Ammon's horn (tissue), 1 donor: ENCODE data around the gene CD164L2.
A peak's percentile ranks its signal among the peaks of the same experiment; 100 is the strongest.
"Not testable (repeated sequence)": the region's sequence is repeated elsewhere in the genome, so short reads cannot be mapped to it uniquely, and the experiment has no call there.

Source experiments
- DNase-seq: peaks from one replicate; pipeline ENCODE4 v3.0.0-alpha.2; 2016; ENCODE audit warnings: low spot score

CD164L2 gene

DNA sequence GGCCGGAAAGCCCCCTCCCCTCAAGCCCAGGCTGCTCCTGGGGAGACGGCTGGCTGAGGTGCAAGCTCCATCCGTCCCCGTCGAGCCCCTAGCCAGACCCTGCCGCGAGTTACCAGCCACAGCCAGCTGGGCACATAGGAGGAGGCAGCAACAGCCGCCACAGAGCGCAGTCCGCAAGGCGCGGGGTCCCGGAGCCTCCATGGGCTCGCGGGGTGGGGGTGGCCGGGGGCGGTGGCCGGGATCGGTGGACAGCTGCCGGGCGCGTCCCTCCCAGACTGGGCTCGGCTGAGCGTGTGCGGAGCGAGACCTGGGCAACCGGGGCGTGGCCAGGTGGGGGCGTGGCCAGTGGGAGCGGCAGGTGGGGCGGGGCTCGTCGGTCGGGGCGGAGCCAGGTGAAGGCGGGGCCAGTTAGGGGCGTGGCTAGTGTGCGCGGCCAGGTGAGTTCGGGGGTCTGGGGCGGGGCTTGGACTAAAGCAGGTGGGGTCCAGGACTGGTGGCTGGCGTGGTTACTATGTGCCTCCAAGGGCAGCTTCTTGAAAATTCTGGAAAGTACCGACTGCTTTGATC is at the start of gene CD164L2:
Gene CD164L2 (minus strand): TSS at position 295 of the 567 bp plus-strand sequence. CDS start 94 bp downstream, at position 201.
- DNase-seq, result no peak

- not testable (repeated sequence) for DNase-seq
Measured at GRCh38 chr1:27432725-27433124, 49.6 kb upstream of the CD164L2 start.

- DNase-seq, result no peak
Measured at GRCh38 chr1:27431601-27431940, 48.4 kb upstream of the CD164L2 start.

GRCh38 chr1:27430903-27431600 is 47.9 kb upstream of the CD164L2 start:
- DNase-seq, result peak; percentile 80

DNA sequence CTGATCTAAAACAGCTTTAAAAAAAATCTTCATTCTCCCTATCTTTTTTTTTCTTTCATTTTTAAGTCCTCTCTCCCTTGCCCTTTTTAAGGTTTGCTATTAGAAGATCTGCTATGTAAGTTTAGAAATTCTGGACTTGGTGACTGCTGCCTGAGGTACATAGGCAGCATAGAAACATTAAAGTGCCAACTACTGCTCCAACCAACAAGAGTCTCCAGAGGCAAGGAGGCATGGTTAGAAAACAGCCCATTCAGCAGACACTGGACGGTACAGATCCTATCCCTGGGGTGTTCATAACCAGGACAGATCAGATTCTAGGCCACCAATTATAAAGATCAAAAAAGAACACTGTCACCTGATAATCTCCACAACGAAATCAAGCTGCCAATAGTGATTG is 45.9 kb upstream of the CD164L2 start:
- DNase-seq, result no peak

DNA sequence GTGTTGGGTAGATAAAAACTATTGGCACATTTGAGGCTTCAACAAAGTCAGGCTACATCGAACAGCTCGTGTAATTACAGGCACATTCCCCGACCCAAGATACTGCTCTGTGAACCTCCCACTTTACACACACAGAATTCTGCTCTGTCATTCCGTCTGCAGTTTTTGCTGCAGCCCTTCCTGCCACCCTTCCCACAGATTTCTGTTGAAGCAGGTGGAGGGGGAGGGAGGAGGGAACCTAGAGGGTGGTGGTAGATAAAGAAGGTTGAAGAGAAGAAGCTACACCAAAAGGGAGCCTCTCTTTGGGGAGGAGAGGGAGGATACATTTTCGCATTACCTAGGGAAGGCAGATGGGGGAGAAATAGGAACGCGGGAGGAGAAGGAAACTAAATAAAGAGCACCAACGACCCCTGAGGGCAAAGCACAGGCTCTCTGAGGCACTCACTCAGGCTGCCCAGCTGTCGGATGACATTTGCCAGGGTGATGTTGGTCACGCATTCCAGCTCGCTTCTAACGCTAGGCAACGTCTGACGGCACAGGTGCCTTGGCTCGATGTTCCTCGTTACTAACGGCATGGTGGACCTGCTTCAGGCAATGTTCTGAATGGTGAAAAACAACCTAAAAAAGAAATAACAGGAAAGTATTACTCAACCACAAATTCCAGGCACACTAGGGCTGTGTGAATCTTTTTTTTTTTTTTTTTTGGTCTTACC is 45.3 kb upstream of the CD164L2 start:
- DNase-seq, result peak; percentile 57

GRCh38 chr1:27427816-27428315 is 44.7 kb upstream of the CD164L2 start:
- no peak for DNase-seq

DNA sequence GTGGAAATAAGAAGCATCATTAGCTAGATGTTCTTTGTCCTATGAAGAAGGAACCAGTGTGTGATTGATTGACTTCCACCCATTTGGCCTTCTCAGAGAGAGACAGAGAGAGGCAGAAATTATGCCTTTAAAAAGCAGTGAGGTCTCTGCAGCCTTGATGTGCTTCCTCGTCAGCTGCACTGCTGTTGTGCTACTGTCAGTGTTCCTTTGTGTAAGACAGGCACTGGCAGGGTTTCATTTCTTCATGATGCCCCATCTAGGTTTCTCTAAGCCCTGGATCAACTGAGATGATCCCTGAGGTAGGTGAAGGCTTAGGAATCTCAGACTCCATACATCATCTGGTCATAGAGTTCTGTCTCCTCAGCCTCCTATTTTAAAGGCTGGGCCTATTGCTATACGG is 44.2 kb upstream of the CD164L2 start:
- peak; percentile 76 for DNase-seq

- DNase-seq, result no peak
Measured at GRCh38 chr1:27423709-27424108, 40.6 kb upstream of the CD164L2 start.

DNA sequence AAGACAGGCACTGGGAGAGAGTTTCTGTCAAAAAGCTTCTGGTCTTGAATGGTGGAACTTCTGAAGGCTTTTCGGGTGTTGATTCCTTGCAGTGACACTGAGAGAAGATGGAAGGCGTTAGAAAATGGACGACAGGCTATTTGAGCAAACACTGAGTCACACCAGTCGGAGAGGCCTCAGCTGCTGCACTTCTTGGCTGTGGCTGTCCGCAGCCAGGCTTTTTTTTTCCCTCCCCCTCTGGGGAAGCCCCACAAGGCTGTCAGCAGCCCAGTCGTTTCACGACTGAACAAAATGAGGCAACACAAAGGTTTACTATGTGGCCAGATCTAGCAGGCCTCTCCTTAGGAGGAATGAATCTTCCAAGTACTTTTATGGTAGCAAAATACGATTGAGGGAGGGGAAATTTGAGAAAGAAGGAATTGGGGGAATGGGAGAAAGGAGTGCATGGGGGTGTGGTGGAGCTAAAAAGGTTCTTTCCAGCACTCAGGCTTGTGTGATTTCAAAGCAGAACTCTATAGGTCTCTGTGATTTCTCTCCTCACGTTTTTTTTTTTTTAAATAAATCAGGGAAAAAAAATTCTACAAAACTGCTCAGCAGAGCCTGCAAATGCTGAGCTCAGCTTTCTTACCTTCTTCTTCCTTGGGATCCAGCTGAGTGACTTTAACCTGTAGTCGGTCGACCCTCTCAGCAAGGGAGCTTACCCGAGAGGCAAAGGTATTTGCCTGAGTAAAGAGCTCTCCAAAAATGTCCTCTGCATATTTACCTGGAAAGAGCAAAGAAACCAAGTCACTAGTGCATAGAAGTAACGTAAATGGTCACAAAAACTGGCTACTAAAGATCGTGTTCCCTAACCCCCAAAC is 35.4 kb upstream of the CD164L2 start:
- DNase-seq, result peak; percentile 85

DNA sequence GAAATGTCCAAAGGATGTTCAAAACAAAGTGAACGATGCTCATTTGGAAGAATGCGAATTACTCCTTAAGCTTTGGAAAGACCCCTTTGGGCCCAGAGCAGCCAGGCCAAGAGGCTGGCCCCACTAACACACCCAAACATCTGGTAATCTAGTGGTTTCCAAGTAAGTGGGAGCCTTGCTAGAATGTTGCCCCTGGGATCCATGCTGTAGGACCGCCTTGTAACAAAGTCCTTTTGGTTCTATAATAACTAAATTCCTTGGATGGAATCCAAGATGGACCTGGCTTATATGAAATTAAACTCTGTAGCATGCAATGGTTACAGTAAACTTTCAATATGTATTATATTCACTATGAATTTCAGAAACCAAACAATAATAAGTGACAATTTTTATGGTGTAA is 34.6 kb upstream of the CD164L2 start:
- DNase-seq, result no peak

- peak; percentile 66 for DNase-seq
Measured at GRCh38 chr1:27416387-27417111, 33.4 kb upstream of the CD164L2 start.

GRCh38 chr1:27414091-27414490 is 31.0 kb upstream of the CD164L2 start:
- no peak for DNase-seq

DNA sequence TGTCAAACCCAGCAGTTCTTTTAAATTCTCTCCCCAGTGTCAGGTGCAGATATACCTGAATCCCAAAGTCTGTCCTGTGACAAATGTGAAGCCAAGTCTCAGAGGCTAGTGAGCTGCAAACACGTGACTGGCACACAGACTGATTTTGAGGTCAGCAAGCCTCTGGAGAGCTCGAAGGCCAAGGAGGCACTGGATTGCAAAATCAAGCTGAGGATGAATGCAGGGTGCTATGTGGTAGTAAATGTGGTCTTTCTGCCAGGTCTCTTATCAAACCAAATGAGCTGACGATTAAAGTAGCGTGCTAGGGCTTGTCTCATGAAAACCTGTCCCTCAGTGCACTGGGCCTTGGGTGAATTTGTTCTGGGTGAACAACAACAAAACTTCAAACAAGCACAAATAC is 29.9 kb upstream of the CD164L2 start:
- DNase-seq, result no peak

DNA sequence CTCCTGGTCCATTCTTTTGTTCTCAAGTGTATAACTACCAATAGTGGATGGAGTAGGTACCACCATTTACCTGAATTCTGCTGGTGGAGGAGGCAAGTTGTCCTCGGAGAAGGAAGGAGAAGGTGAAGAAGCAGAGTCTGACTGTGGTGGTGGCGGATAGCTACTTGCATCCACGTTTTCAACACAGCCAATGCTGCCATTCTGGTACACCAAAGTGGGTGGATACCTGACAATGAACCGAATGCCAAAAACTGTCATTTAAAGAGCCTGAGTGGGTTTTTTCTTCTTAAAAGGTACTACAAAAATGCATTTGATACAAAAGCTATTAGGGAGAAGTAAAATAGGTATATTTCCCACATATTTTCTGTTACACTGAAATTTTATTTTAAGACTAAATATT is 29.4 kb upstream of the CD164L2 start:
- DNase-seq, result no peak

- no peak for DNase-seq
Measured at GRCh38 chr1:27410709-27411108, 27.6 kb upstream of the CD164L2 start.

- DNase-seq, result no peak
Measured at GRCh38 chr1:27409669-27410068, 26.5 kb upstream of the CD164L2 start.

- no peak for DNase-seq
Measured at GRCh38 chr1:27408151-27408550, 25.0 kb upstream of the CD164L2 start.

GRCh38 chr1:27406791-27407190 is 23.7 kb upstream of the CD164L2 start:
- not testable (repeated sequence) for DNase-seq

DNA sequence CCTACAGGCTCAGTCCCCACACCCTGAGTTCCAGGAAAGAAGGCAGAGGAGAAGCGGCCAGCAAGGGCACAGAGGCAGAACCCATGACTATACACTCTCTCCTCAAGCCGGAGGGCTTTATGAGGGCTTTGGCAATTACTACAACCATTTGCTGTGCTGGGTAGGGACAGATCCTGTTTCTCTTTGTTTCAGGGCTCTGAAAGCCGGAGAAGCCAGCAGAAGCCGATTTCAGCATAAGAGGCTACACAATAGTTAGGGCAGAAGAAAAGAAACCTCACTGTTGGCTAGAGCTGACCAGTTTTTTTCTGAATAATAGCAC is 23.2 kb upstream of the CD164L2 start:
- DNase-seq, result no peak

DNA sequence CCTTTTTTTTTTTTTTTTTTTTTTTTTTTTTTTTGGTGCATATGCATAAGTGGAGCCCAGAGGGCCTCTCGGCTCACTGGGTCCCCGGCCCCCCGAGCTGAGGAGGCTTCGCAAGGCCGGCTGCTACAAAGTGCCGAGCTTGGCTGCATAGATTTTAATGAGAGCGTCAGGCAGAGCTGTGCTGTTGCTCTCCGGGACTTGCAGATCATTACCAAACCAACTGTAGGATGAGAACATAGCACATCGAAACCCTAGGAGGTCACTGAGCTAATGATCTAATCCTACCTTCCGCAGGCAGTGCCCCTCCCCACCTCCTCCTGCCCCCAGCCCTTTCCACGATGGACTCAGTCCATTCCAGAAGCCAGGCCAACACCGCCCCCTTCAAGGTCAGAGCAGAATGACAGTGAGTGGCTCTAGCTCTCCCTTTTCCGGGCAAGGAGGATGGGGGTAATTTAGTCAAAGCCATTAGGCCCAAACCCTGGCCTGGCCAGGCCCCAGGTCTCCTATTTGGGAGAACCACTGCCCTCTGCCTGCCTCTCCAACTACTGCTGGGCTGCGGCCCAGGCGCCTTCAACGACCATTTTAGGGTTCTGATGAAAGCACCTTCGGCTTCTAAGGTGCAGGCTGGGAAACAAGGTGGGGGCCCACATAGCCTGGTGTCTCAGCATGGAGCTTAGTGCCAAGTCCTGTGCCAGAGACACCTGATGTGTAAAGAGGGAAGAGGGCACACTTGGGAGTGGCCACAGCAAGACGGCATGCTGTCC is 22.6 kb upstream of the CD164L2 start:
- DNase-seq, result not testable (repeated sequence)
